Esophagus squamous epithelium (tissue), 5 donors: ENCODE results near the gene BTNL9. TPM values are rescaled to one million over a fixed set of nuclear protein-coding genes. Genes with fewer than 3 reads are reported as not detected.

ENCODE experiments used
- DNase-seq: peaks from one replicate; lab custom pipeline; 2025; lab: John Stamatoyannopoulos, UW
- H3K27ac ChIP-seq, 4 donors: fragments of 200-600 bp; sonication (generic); one replicate each; pipeline ENCODE4 v1.5.1; 2016 to 2019; ENCODE audit warnings: mild to moderate bottlenecking in 1 of 4
- H3K27me3 ChIP-seq, 4 donors: fragments of 200-600 bp; sonication (generic); 1 replicate in 3 of 4; 2 replicates in 1 of 4; pipeline versions ENCODE4 v1.5.1 to v1.6.0; 2017 to 2021; ENCODE audit warnings: antibody characterized with exemption in 1 of 4
- H3K36me3 ChIP-seq, 3 donors: fragments of 200-600 bp; sonication (generic); one replicate each; pipeline ENCODE4 v1.5.1; 2016 to 2019
- H3K4me1 ChIP-seq, 3 donors: fragments of 200-600 bp; sonication (generic); one replicate each; pipeline ENCODE4 v1.5.1; 2017 to 2019
- H3K4me3 ChIP-seq, 4 donors: fragments of 200-600 bp; sonication (generic); 1 replicate in 3 of 4; 2 replicates in 1 of 4; pipeline ENCODE4 v1.5.1; 2016 to 2019; ENCODE audit warnings: mild to moderate bottlenecking in 2 of 4, moderate library complexity in 1 of 4
- H3K9me3 ChIP-seq, 3 donors: fragments of 200-600 bp; sonication (generic); one replicate each; pipeline ENCODE4 v1.5.1; 2016 to 2019
- POLR2A ChIP-seq, 4 donors: fragments of 450-650 bp; IDR thresholded peaks; one replicate each; pipeline ENCODE4 v1.6.1; 2017; ENCODE audit warnings: antibody characterized with exemption in 4 of 4, mild to moderate bottlenecking in 4 of 4, moderate library complexity in 3 of 4
- WGBS, 2 donors: methylation state at CpG; one replicate each; pipeline ENCODE4 v1.1.5; 2018; 5-methylcytosine and 5-hydroxymethylcytosine counted together
- intact Hi-C: fragments of 100-400 bp; cut with DNase I; formaldehyde crosslinking; loops from one replicate; pipeline ENCODE4 v1.15.0; 2022
- total RNA-seq, 4 donors: library from RNA; depleted of rRNA; stranded (reverse); fragments of >200 nt; gene quantifications; one replicate each; pipeline ENCODE4 v1.1.0, GENCODE V29; 2016
- TF ChIP-seq, protein P1 (sequence below), 6 experiments: fragments of 450-650 bp in 4 of 6; fragments of 200-600 bp in 2 of 6; sonication (generic) in 2 of 6; IDR thresholded peaks; one replicate each; pipeline ENCODE4 v1.5.1; 2016 to 2019; ENCODE audit warnings: antibody characterized with exemption in 6 of 6, mild to moderate bottlenecking in 4 of 6, moderate library complexity in 4 of 6
- donor health status: DM: yes; HTN: yes; CAD: no.

BTNL9 gene
- total RNA-seq, 4 donors from 2014 or later = 0.75 to 27.7 (median 4.1) TPM

DNA sequence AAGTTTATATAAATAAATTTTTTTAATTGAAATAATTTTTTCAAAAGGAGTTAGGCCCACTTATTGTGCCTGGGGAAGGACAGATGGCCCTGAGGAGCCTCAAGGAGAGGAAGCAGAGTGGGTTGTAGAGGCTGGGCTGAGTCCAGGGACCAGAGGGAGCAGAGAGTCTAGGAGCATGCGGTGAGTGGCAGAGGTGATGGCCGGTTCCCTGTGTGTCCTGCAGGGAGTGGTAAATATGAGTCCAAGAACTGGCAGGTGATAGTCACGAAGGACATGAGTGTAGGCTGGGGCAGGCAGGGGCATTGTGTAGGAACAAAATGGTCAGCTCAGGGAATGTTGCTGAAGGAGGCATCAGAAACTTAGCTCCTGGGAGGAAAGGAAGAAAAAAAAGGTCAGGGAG is 8.3 kb upstream of the BTNL9 start:
- WGBS, 2 donors = 70 to 78% methylated on average over 3 of the region's 3 CpGs
- DNase-seq = no peak
- intact Hi-C loops = no loop called here

DNA sequence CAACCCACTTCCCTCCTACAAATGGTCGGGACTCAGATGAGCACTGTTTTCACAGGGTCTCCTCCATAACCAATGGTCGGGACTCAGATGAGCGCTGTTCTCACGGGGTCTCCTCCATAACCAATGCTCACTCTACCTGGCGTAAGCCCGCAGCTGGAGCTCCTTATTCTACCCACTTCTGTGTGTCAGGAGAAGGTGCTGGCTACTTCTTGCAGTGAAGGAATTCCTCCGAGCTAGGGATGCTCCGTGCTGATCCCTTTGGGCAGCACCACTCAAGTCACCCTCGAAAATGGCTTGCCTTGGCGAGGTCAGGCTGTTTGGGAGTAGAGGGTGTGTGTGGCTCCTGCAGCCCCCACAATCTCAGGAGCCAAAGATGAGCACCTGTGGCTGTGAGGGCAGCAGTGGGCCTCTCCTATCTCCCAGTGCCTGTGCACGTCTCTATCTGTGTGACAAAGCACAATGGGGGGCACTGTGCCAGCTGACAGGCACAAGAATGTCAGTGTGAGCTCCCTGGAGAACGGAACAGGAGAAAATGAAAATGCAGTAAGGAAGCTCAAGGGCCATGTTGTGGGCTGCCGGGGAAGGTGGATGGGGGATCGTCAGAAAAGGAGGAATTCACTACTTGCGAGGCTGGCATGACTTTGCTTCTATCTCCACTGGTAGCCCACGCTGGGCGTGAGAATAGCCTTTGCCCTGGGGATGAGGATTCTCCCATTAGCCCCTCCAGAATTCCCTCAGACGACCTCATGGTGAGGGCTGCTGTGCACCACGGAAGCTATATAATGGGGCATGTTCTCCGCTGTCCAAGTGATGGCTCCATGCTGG is 3.9 kb upstream of the BTNL9 start:
- Histone ChIP-seq H3K36me3 (no peaks in the 10 kb centered on the region), H3K4me3 (no peak overlapping the region), H3K27me3 (peaks cover 0 to 66% (median 0%) of the 10 kb centered on the region in 4 donors), H3K9me3 (no peaks in the 10 kb centered on the region), H3K4me1 (no peaks in the 10 kb centered on the region), H3K27ac (no peak overlapping the region)
- no peak for TF ChIP-seq POLR2A (IDR thresholded peaks at IDR 0.05)
- TF ChIP-seq, protein P1, sequence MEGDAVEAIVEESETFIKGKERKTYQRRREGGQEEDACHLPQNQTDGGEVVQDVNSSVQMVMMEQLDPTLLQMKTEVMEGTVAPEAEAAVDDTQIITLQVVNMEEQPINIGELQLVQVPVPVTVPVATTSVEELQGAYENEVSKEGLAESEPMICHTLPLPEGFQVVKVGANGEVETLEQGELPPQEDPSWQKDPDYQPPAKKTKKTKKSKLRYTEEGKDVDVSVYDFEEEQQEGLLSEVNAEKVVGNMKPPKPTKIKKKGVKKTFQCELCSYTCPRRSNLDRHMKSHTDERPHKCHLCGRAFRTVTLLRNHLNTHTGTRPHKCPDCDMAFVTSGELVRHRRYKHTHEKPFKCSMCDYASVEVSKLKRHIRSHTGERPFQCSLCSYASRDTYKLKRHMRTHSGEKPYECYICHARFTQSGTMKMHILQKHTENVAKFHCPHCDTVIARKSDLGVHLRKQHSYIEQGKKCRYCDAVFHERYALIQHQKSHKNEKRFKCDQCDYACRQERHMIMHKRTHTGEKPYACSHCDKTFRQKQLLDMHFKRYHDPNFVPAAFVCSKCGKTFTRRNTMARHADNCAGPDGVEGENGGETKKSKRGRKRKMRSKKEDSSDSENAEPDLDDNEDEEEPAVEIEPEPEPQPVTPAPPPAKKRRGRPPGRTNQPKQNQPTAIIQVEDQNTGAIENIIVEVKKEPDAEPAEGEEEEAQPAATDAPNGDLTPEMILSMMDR (IDR thresholded peaks at IDR 0.05) = no peak
- 76 to 81% methylated on average over 16 to 19 of the region's 20 CpGs for WGBS, 2 donors
- DNase-seq = no peak
- intact Hi-C loops = no loop called here

More for the DNA sequence above, 8.3 kb upstream of the BTNL9 start:
- no peaks in the 10 kb centered on the region for H3K4me1 ChIP-seq
- TF ChIP-seq, protein P1 (IDR thresholded peaks at IDR 0.05) = no peak
- TF ChIP-seq POLR2A (IDR thresholded peaks at IDR 0.05) = no peak
- peaks cover 0 to 32% (median 0%) of the 10 kb centered on the region in 4 donors for H3K27me3 ChIP-seq
- H3K9me3 ChIP-seq = no peaks in the 10 kb centered on the region
- no peak overlapping the region for H3K4me3 ChIP-seq
- H3K36me3 ChIP-seq = no peaks in the 10 kb centered on the region
- no peak overlapping the region for H3K27ac ChIP-seq

DNA sequence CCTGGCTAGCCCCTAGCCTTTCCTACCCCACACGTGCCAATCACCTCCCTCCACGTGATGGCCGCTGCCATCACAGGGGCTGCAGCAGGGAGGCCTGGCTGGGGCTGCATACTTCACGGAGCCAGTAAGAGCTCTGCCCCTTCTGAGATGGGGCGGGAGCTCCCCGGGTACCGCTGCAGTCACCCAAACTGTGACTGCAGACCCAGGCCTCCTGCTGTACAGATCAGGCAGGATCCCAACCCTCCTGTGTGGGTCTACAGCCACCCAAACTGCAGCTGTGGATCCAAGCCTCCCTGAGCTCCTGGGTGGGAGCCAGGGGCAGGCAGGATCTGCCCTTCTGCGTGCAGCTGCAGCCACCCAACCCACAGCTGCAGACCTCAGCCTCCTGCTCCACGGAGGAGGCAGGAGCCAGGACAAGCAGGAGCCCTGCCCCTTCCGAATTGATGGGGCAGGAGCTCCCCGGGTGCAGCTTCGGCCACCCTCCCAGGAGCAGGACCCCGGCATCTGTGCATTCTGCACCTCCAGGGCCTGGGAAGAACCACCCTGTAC is 3.2 kb upstream of the BTNL9 start:
- H3K9me3 ChIP-seq = no peaks in the 10 kb centered on the region
- peaks cover 0 to 67% (median 0%) of the 10 kb centered on the region in 4 donors for H3K27me3 ChIP-seq
- no peak overlapping the region for H3K27ac ChIP-seq
- intact Hi-C loops = no loop called here
- no peak overlapping the region for H3K4me3 ChIP-seq
- no peak for DNase-seq
- TF ChIP-seq, protein P1 (IDR thresholded peaks at IDR 0.05) = no peak
- TF ChIP-seq POLR2A (IDR thresholded peaks at IDR 0.05) = no peak
- H3K36me3 ChIP-seq = no peaks in the 10 kb centered on the region
- 72 to 90% methylated on average over 4 to 5 of the region's 13 CpGs for WGBS, 2 donors
- no peaks in the 10 kb centered on the region for H3K4me1 ChIP-seq

DNA sequence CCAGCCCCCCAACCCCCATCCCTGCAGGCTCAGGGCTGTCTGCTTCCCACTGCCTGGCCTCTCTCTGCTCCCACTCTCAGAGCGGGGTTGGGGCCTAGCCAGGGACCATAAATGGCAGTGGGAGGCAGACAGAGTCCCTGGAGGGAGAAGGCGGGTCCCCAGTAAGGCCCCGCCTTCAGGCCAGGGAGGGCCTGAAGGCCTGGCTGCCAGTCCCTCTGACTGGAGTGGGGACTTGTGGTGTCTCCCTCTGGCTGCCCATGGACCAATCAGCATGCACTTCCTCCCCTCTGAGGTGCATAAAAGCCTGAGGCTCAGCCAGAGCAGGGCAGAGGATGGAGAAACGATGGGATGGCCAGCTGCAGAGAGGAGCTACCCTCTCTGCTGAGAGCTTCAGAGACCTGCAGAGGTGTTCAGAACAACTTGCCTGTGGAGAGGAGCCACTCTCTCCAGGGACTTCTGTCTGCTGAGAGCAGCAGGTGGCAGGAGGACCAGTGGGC is 2.7 kb upstream of the BTNL9 start:
- WGBS, 2 donors = no CpG with 5 or more reads among the region's 4 CpGs
- H3K4me3 ChIP-seq = no peak overlapping the region
- H3K27ac ChIP-seq = no peak overlapping the region
- TF ChIP-seq, protein P1 (IDR thresholded peaks at IDR 0.05) = no peak
- TF ChIP-seq POLR2A (IDR thresholded peaks at IDR 0.05) = no peak
- no peak for DNase-seq
- H3K4me1 ChIP-seq = no peaks in the 10 kb centered on the region
- no peaks in the 10 kb centered on the region for H3K9me3 ChIP-seq
- no peaks in the 10 kb centered on the region for H3K36me3 ChIP-seq
- H3K27me3 ChIP-seq = peaks cover 0 to 69% (median 0%) of the 10 kb centered on the region in 4 donors
- intact Hi-C loops = no loop called here

DNA sequence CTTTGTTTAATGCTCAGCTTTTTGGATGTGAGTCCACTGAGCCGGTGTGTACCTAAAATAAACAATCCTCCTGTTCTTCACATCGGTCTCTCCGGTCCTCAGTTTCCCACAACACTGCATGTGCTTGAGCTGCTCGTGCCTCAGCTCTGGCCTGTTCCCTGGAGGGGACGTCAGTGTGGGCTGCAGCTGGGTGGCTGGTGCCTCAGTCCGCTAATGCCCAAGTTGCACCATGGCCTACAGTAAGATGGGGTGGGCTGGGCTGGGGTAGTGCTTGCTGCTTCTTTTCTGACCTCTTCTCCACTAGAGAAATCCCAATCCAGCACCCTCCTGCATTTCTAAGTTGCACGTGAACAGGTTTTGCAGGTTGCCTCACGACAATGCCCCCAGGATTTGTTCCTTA is 595 bp upstream of the BTNL9 start:
- Histone ChIP-seq H3K4me3 (no peak overlapping the region), H3K4me1 (no peaks in the 10 kb centered on the region), H3K36me3 (no peaks in the 10 kb centered on the region), H3K27ac (no peak overlapping the region), H3K9me3 (no peaks in the 10 kb centered on the region), H3K27me3 (peaks cover 0 to 78% (median 0%) of the 10 kb centered on the region in 4 donors)
- TF ChIP-seq POLR2A (IDR thresholded peaks at IDR 0.05) = no peak
- TF ChIP-seq, protein P1 (IDR thresholded peaks at IDR 0.05) = no peak
- no peak for DNase-seq
- WGBS, 2 donors = 47 to 53% methylated on average over 6 to 8 of the region's 8 CpGs
- intact Hi-C loops = no loop called here
